Heart left ventricle (tissue), 13 donors: ENCODE results near the gene TAF9B.

Experiments used
- CTCF ChIP-seq, 12 donors: fragments of 200-600 bp; sonication (generic) in 4 of 12; IDR thresholded peaks; one replicate each; pipeline versions ENCODE4 v1.5.0 to v1.8.0; 2018 to 2022; ENCODE audit warnings: antibody characterized with exemption in 12 of 12, mild to moderate bottlenecking in 5 of 12
- POLR2A ChIP-seq, 2 donors: fragments of 450-650 bp; IDR thresholded peaks; one replicate each; pipeline ENCODE4 v1.6.1; 2017; ENCODE audit warnings: antibody characterized with exemption in 2 of 2, mild to moderate bottlenecking in 2 of 2, moderate library complexity in 2 of 2
- donor health status: ischemic (EF 13 %, LVEDD 7.1; RV severe dilation, severe dysfunction).
- donor health status: DM: no; HTN: yes; CAD: no.
- donor health status: DM: no; HTN: no; CAD: no.
- donor health status: ischemic (EF 25% LVEDD 6.9; RV normal size, moderate dysfunction).
- donor health status: ischemic (EF 25% LVEDD 5.7; RV mildly dilated, moderate dysfunction).
- donor health status: ischemic (EF 35%, LVEDD 5.7; RV mildly dilated, moderate dysfunction).
- donor health status: nonischemic (EF 11% LVEDD 7.7; RV severe dilation, severe dysfunction).
- donor health status: DM: yes; HTN: yes; CAD: no.
- donor health status: PGD.
- donor health status: ischemic (EF 29% LVEDD 5.4; RV normal size, mild dysfunction).
- donor health status: nonischemic (EF 23%, LVEDD 6.1; RV moderate dilation, normal function).

DNA sequence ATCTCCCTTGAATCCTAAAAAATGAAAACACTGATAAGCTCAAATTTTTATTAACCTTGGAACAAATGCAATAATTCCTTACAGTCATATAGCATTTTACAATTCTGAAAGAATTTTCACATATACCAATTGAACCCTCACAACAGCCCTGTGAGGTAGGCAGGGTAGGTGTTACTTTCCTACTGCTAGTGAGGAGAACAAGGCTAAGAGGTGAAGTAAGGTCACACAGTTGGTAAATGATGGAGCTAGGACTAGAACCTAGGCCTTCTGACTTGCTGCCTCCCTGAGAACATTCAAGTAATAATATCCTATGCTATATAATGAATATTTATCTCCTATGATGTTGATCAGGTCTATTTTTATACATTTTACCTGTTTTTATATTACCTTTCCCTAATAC is 9.7 kb downstream of the TAF9B start:
- TF ChIP-seq CTCF (IDR thresholded peaks at IDR 0.05) (no peak), POLR2A (IDR thresholded peaks at IDR 0.05) (no peak)
